NCI-H82 treated with DMSO at 0.1 percent for 48 hours (cell line): ENCODE data around the gene DLEU7.

ENCODE experiments used
- DNase-seq: peaks from one replicate; lab custom pipeline; 2025; ENCODE audit not compliant: unreplicated experiment; lab: John Stamatoyannopoulos, UW

Gene DLEU7

GRCh38 chr13:50843257-50844083 is at the start of gene DLEU7:
TSS of gene DLEU7 (minus strand) at chr13:50843692. CDS start at chr13:50843646, 46 bp downstream.
- no peak for DNase-seq

GRCh38 chr13:50892210-50892944 is 48.9 kb upstream of the DLEU7 start:
- DNase-seq: no peak

- DNase-seq: no peak
Measured at GRCh38 chr13:50891206-50891605, 47.7 kb upstream of the DLEU7 start.

- no peak for DNase-seq
Measured at GRCh38 chr13:50889317-50889716, 45.8 kb upstream of the DLEU7 start.

- DNase-seq: no peak
Measured at GRCh38 chr13:50888362-50888761, 44.9 kb upstream of the DLEU7 start.

- no peak for DNase-seq
Measured at GRCh38 chr13:50887151-50887550, 43.7 kb upstream of the DLEU7 start.

GRCh38 chr13:50884265-50884664 is 40.8 kb upstream of the DLEU7 start:
- DNase-seq: no peak

- no peak for DNase-seq
Measured at GRCh38 chr13:50883728-50884127, 40.2 kb upstream of the DLEU7 start.

GRCh38 chr13:50882816-50883435 is 39.4 kb upstream of the DLEU7 start:
- no peak for DNase-seq

GRCh38 chr13:50873991-50874390 is 30.5 kb upstream of the DLEU7 start:
- no peak for DNase-seq

GRCh38 chr13:50873467-50873866 is 30.0 kb upstream of the DLEU7 start:
- DNase-seq: no peak

GRCh38 chr13:50871405-50871804 is 27.9 kb upstream of the DLEU7 start:
- DNase-seq: no peak

- no peak for DNase-seq
Measured at GRCh38 chr13:50867637-50867945, 24.1 kb upstream of the DLEU7 start.

GRCh38 chr13:50866817-50867636 is 23.5 kb upstream of the DLEU7 start:
- DNase-seq: no peak

- DNase-seq: no peak
Measured at GRCh38 chr13:50864492-50864891, 21.0 kb upstream of the DLEU7 start.

- DNase-seq: no peak
Measured at GRCh38 chr13:50855681-50856080, 12.2 kb upstream of the DLEU7 start.

GRCh38 chr13:50850445-50850844 is 7.0 kb upstream of the DLEU7 start:
- no peak for DNase-seq

GRCh38 chr13:50847501-50847900 is 4.0 kb upstream of the DLEU7 start:
- no peak for DNase-seq

- DNase-seq: peak; percentile 98
Measured at GRCh38 chr13:50846861-50847475, 3.5 kb upstream of the DLEU7 start.

GRCh38 chr13:50845211-50845610 is 1.7 kb upstream of the DLEU7 start:
- DNase-seq: no peak
